Measurements from ENCODE around the gene HRH3.

HRH3 gene

DNA sequence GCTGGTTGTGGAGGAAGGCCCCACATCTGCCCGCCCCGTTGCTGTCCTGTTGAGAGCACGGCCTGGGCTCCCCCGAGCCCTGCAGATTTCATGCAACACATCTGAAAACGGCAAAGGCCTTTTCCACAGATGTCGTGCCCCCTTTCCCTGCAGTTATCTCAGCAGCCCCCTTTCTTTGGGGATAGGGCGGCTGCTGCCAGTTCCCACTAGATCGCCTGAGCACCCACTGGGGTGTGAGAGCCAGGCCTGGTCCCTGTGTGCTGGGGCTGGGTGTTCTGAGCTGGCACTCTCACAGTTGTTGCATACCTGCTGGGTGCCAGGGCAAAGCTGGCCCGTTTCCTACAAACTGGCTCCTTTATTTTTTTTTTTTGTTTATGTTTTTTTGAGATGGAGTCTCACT is 49.5 kb downstream of the HRH3 start:
- no peak overlapping the region for H3K27ac ChIP-seq (ENCODE audit: low read depth, low read length)
- H3K79me2 ChIP-seq (ENCODE audit: control insufficient read depth, low read length): no peaks in the 10 kb centered on the region
- TF ChIP-seq, protein P1, sequence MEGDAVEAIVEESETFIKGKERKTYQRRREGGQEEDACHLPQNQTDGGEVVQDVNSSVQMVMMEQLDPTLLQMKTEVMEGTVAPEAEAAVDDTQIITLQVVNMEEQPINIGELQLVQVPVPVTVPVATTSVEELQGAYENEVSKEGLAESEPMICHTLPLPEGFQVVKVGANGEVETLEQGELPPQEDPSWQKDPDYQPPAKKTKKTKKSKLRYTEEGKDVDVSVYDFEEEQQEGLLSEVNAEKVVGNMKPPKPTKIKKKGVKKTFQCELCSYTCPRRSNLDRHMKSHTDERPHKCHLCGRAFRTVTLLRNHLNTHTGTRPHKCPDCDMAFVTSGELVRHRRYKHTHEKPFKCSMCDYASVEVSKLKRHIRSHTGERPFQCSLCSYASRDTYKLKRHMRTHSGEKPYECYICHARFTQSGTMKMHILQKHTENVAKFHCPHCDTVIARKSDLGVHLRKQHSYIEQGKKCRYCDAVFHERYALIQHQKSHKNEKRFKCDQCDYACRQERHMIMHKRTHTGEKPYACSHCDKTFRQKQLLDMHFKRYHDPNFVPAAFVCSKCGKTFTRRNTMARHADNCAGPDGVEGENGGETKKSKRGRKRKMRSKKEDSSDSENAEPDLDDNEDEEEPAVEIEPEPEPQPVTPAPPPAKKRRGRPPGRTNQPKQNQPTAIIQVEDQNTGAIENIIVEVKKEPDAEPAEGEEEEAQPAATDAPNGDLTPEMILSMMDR (IDR thresholded peaks at IDR 0.05; ENCODE audit: low read depth, low read length, poor library complexity, severe bottlenecking): no peak
- no peak for TF ChIP-seq EZH2phosphoT487 (IDR thresholded peaks at IDR 0.05; ENCODE audit: borderline replicate concordance, low read length)
- H3K4me3 ChIP-seq (ENCODE audit: low read length): no peak overlapping the region
- H3K9me2 ChIP-seq (replicated peaks; ENCODE audit: control insufficient read depth, low read length): no peaks in the 10 kb centered on the region
- no peaks in the 10 kb centered on the region for H3F3A ChIP-seq (ENCODE audit: control insufficient read depth, insufficient read depth)
- H4K20me1 ChIP-seq (ENCODE audit: control insufficient read depth, insufficient read depth, low read depth, low read length): no peaks in the 10 kb centered on the region
- H3K36me3 ChIP-seq (ENCODE audit: control insufficient read depth, low read length): peaks cover 17% of the 10 kb centered on the region
- no peaks in the 10 kb centered on the region for H3K9me3 ChIP-seq (ENCODE audit: control insufficient read depth, insufficient read depth, low read length)
- no peaks in the 10 kb centered on the region for H3K27me3 ChIP-seq (ENCODE audit: control insufficient read depth, low read length)
- no peaks in the 10 kb centered on the region for H3K4me1 ChIP-seq (ENCODE audit: control insufficient read depth, low read length)
- H3K4me2 ChIP-seq (ENCODE audit: low read length): no peak overlapping the region

- Histone ChIP-seq H3K79me2 (ENCODE audit: control insufficient read depth, low read length) (no peaks in the 10 kb centered on the region), H3K27ac (ENCODE audit: low read depth, low read length) (no peak overlapping the region), H3K9me2 (replicated peaks; ENCODE audit: control insufficient read depth, low read length) (no peaks in the 10 kb centered on the region), H3K4me3 (ENCODE audit: low read length) (no peak overlapping the region), H3K4me2 (ENCODE audit: low read length) (no peak overlapping the region), H3F3A (ENCODE audit: control insufficient read depth, insufficient read depth) (no peaks in the 10 kb centered on the region), H3K4me1 (ENCODE audit: control insufficient read depth, low read length) (no peaks in the 10 kb centered on the region), H4K20me1 (ENCODE audit: control insufficient read depth, insufficient read depth, low read depth, low read length) (no peaks in the 10 kb centered on the region), H3K36me3 (ENCODE audit: control insufficient read depth, low read length) (peaks cover 21% of the 10 kb centered on the region), H3K9me3 (ENCODE audit: control insufficient read depth, insufficient read depth, low read length) (no peaks in the 10 kb centered on the region), H3K27me3 (ENCODE audit: control insufficient read depth, low read length) (no peaks in the 10 kb centered on the region)
- TF ChIP-seq EZH2phosphoT487 (IDR thresholded peaks at IDR 0.05; ENCODE audit: borderline replicate concordance, low read length): no peak
- TF ChIP-seq, protein P1 (IDR thresholded peaks at IDR 0.05; ENCODE audit: low read depth, low read length, poor library complexity, severe bottlenecking): no peak
Observed at GRCh38 chr20:62168890-62169435, 51.1 kb downstream of the HRH3 start.

DNA sequence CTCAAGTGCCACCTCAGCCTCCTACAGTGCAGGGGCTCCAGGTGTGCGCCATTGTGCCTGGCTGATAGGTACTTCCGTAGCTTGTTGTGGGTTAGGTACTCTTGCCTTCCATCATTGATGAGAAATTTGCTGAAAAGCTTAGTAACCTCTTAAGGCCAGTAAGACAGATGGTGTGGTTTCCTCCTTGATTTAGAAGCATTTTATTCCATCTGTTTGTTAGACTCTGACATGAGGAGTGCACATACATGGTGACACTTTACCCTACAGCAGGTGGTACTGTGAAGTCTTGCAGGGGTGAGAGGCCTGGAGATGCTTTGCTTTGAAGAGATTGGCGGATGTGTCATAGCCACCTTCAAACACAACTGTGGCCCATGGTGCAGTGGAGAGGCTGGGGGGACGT is 52.0 kb downstream of the HRH3 start:
- no peaks in the 10 kb centered on the region for H3K79me2 ChIP-seq (ENCODE audit: control insufficient read depth, low read length)
- no peak overlapping the region for H3K4me3 ChIP-seq (ENCODE audit: low read length)
- peaks cover 21% of the 10 kb centered on the region for H3K36me3 ChIP-seq (ENCODE audit: control insufficient read depth, low read length)
- no peaks in the 10 kb centered on the region for H3K4me1 ChIP-seq (ENCODE audit: control insufficient read depth, low read length)
- TF ChIP-seq EZH2phosphoT487 (IDR thresholded peaks at IDR 0.05; ENCODE audit: borderline replicate concordance, low read length): no peak
- TF ChIP-seq, protein P1 (IDR thresholded peaks at IDR 0.05; ENCODE audit: low read depth, low read length, poor library complexity, severe bottlenecking): no peak
- no peaks in the 10 kb centered on the region for H3K9me3 ChIP-seq (ENCODE audit: control insufficient read depth, insufficient read depth, low read length)
- H3K27ac ChIP-seq (ENCODE audit: low read depth, low read length): no peak overlapping the region
- H3K27me3 ChIP-seq (ENCODE audit: control insufficient read depth, low read length): no peaks in the 10 kb centered on the region
- no peaks in the 10 kb centered on the region for H3F3A ChIP-seq (ENCODE audit: control insufficient read depth, insufficient read depth)
- H4K20me1 ChIP-seq (ENCODE audit: control insufficient read depth, insufficient read depth, low read depth, low read length): no peaks in the 10 kb centered on the region
- H3K9me2 ChIP-seq (replicated peaks; ENCODE audit: control insufficient read depth, low read length): no peaks in the 10 kb centered on the region
- H3K4me2 ChIP-seq (ENCODE audit: low read length): no peak overlapping the region
